ENCODE data around the gene DPYSL3. TPM values are rescaled to one million over a fixed set of nuclear protein-coding genes. Genes with fewer than 3 reads are reported as not detected.

Gene DPYSL3
- polyA plus RNA-seq, 1 donor from 2014 or later: not detected

- Mint-ChIP-seq H3K9me3 (peaks cover 0 to under 1% (median 0%) of the 10 kb centered on the region in 3 donors), H3K4me1 (no peaks in the 10 kb centered on the region), H3K27ac (no peak overlapping the region), H3K27me3 (no peaks in the 10 kb centered on the region), H3K36me3 (no peaks in the 10 kb centered on the region), H3K4me3 (no peak overlapping the region)
Measured at GRCh38 chr5:147417135-147417813, 92.6 kb downstream of the DPYSL3 start.

GRCh38 chr5:147415651-147416050 is 94.2 kb downstream of the DPYSL3 start:
- no peaks in the 10 kb centered on the region for H3K27me3 Mint-ChIP-seq
- H3K4me1 Mint-ChIP-seq: no peaks in the 10 kb centered on the region
- peaks cover 0 to 2% (median 0%) of the 10 kb centered on the region in 3 donors for H3K9me3 Mint-ChIP-seq
- no peak overlapping the region for H3K4me3 Mint-ChIP-seq
- no peaks in the 10 kb centered on the region for H3K36me3 Mint-ChIP-seq
- no peak overlapping the region for H3K27ac Mint-ChIP-seq

GRCh38 chr5:147413266-147413665 is 96.6 kb downstream of the DPYSL3 start:
- Mint-ChIP-seq H3K4me1 (no peaks in the 10 kb centered on the region), H3K9me3 (peaks cover 0 to 2% (median 0%) of the 10 kb centered on the region in 3 donors), H3K27me3 (no peaks in the 10 kb centered on the region), H3K4me3 (no peak overlapping the region), H3K27ac (no peak overlapping the region), H3K36me3 (no peaks in the 10 kb centered on the region)

- Mint-ChIP-seq H3K36me3 (no peaks in the 10 kb centered on the region), H3K27me3 (no peaks in the 10 kb centered on the region), H3K27ac (no peak overlapping the region), H3K4me1 (no peaks in the 10 kb centered on the region), H3K4me3 (no peak overlapping the region), H3K9me3 (peaks cover 0 to 4% (median 0%) of the 10 kb centered on the region in 3 donors)
Measured at GRCh38 chr5:147412561-147412960, 97.3 kb downstream of the DPYSL3 start.

- Mint-ChIP-seq H3K36me3 (no peaks in the 10 kb centered on the region), H3K4me1 (no peaks in the 10 kb centered on the region), H3K4me3 (no peak overlapping the region), H3K27ac (no peak overlapping the region), H3K9me3 (peaks cover 0 to 4% (median 0%) of the 10 kb centered on the region in 3 donors), H3K27me3 (no peaks in the 10 kb centered on the region)
Measured at GRCh38 chr5:147411359-147412319, 98.2 kb downstream of the DPYSL3 start.

- Mint-ChIP-seq H3K36me3 (no peaks in the 10 kb centered on the region), H3K27me3 (no peaks in the 10 kb centered on the region), H3K9me3 (peaks cover 0 to 4% (median 0%) of the 10 kb centered on the region in 3 donors), H3K27ac (no peak overlapping the region), H3K4me1 (no peaks in the 10 kb centered on the region), H3K4me3 (no peak overlapping the region)
Measured at GRCh38 chr5:147410496-147411358, 99.1 kb downstream of the DPYSL3 start.

DNA sequence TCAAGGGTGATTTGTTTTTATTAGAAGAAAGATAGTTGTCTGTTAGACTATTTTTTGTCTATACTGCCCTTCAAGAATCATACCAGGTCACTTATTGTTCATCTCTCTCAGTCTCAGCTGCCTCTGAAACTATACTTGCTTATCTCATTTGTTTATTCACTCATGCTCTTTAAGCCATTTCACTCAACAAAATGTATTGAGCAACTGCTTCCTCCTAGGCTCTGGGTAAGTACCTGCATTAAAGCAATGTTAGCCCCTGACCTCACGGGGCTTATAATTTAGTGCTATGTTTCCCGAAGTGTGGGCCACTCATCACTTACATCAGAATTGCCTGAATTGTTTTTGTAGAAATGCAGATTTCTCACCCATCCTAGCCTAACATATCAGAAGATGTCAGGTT is 100.9 kb downstream of the DPYSL3 start:
- no peak overlapping the region for H3K27ac Mint-ChIP-seq
- no peaks in the 10 kb centered on the region for H3K27me3 Mint-ChIP-seq
- no peak overlapping the region for H3K4me3 Mint-ChIP-seq
- H3K9me3 Mint-ChIP-seq: peaks cover 0 to 5% (median 0%) of the 10 kb centered on the region in 3 donors
- no peaks in the 10 kb centered on the region for H3K36me3 Mint-ChIP-seq
- no peaks in the 10 kb centered on the region for H3K4me1 Mint-ChIP-seq

GRCh38 chr5:147407094-147407681 is 102.7 kb downstream of the DPYSL3 start:
- Mint-ChIP-seq H3K4me1 (no peaks in the 10 kb centered on the region), H3K36me3 (no peaks in the 10 kb centered on the region), H3K4me3 (no peak overlapping the region), H3K27ac (no peak overlapping the region), H3K27me3 (no peaks in the 10 kb centered on the region), H3K9me3 (peaks cover 0 to 5% (median 4%) of the 10 kb centered on the region in 3 donors)

DNA sequence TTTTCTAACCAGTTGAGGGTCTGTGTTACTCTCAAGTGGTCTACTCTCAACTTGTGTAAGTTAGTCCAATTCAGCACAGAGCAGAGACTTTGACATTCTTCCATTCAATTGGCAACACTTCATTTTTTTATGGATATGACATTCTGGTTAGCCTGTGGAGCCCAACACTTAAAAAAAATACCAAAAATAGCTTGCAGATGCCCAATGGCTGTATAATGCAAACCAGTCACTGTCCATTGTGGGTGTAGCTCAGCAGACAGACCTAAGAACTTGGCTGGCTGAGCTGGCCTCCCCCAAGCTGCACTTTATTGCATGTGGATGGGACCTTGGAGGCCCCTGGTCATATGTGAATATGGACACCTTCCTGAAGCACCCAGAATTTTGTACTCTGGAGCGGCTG is 103.2 kb downstream of the DPYSL3 start:
- Mint-ChIP-seq H3K27me3 (no peaks in the 10 kb centered on the region), H3K4me3 (no peak overlapping the region), H3K27ac (no peak overlapping the region), H3K4me1 (no peaks in the 10 kb centered on the region), H3K9me3 (peaks cover 0 to 5% (median 4%) of the 10 kb centered on the region in 3 donors), H3K36me3 (no peaks in the 10 kb centered on the region)

GRCh38 chr5:147404706-147405105 is 105.2 kb downstream of the DPYSL3 start:
- Mint-ChIP-seq H3K36me3 (no peaks in the 10 kb centered on the region), H3K9me3 (peaks cover 0 to 5% (median 4%) of the 10 kb centered on the region in 3 donors), H3K27ac (no peak overlapping the region), H3K4me1 (no peaks in the 10 kb centered on the region), H3K4me3 (no peak overlapping the region), H3K27me3 (no peaks in the 10 kb centered on the region)

DNA sequence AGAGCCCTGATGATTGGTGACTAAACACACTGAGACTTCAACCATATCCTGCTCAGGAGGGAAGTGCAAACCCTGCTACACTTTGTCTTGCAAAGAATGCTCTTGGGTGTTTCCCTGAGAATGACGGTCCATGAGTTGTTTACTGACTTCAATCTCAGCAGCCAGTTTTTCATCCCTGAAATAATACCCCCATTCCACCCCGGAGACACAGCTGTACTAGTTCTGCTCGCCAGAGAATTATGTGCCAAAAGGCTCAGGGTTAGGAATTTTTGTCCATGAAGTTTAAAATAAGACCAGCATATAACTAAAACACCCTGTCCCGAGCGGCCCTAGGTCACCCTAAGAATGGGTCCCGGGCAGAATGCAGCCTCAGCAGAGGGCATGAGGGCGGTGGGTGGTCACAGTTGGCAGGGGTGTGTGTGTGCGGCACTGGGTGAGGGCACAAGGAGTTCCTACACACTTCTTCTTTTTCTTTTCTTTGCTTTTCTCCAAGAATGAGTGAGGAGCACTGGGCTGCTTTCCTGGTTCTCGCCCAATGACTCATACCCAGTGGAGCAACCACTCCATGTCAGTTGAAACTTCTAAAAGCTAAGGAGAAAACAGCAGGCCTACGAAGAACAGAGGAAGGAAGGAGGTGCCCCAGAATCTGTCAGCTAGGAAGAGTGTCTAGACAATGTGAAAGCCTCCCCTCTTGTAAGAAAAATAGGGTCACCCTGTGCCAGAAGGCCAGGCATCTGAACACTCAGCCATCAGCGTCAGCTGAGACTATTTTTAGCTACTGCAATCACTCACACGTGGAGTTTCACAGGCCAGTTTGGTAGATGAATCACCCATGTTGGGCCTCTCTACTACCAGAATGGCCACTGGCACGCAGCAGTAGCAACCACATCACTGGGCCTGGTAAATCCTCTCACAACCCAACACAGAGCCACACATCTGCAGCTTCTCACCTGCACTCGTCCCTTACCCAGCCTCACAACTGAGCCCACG is 105.9 kb downstream of the DPYSL3 start:
- Mint-ChIP-seq H3K27me3 (no peaks in the 10 kb centered on the region), H3K36me3 (no peaks in the 10 kb centered on the region), H3K4me1 (no peaks in the 10 kb centered on the region), H3K27ac (no peak overlapping the region), H3K9me3 (peaks cover 0 to 5% (median 4%) of the 10 kb centered on the region in 3 donors), H3K4me3 (no peak overlapping the region)

GRCh38 chr5:147400881-147401280 is 109.0 kb downstream of the DPYSL3 start:
- no peaks in the 10 kb centered on the region for H3K36me3 Mint-ChIP-seq
- H3K27ac Mint-ChIP-seq: no peak overlapping the region
- H3K4me3 Mint-ChIP-seq: no peak overlapping the region
- H3K27me3 Mint-ChIP-seq: no peaks in the 10 kb centered on the region
- H3K4me1 Mint-ChIP-seq: no peaks in the 10 kb centered on the region
- peaks cover under 1 to 5% (median 1%) of the 10 kb centered on the region in 3 donors for H3K9me3 Mint-ChIP-seq

DNA sequence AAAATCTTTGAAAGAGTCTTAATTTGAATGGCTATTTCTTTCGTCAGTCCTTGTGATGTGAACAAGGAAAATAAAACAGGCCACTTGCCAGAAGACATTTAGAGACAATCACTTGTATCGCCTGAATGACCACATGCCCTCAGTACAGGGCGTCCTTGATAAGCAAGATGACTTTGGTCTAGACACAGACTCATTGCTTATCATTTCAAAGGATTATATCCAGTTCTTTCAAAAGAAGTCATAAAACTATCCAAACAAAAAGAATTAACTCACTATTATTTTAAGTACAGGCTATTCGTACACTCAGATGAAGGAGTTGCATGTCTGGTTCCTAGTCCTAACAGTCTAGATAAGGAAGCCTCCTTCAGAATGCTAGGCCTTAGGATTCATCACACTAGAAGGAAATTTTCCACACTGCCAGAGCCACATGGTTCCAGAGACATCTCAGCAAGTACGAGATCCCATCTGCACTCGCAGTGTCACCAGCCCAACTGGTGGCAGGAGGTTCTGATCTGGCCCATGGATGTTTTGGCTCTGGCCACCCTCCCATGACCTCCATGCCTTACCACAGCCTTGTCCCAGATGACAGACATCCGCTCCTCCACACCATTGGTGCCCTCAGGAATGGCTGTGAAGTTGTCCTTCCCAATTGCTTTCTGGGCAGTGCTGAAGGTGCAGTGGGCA is 109.6 kb downstream of the DPYSL3 start:
- no peaks in the 10 kb centered on the region for H3K4me1 Mint-ChIP-seq
- no peaks in the 10 kb centered on the region for H3K27me3 Mint-ChIP-seq
- no peak overlapping the region for H3K4me3 Mint-ChIP-seq
- peaks cover 1 to 5% (median 2%) of the 10 kb centered on the region in 3 donors for H3K9me3 Mint-ChIP-seq
- no peaks in the 10 kb centered on the region for H3K36me3 Mint-ChIP-seq
- no peak overlapping the region for H3K27ac Mint-ChIP-seq

Measured in IgD-negative memory B cell (primary cell).